GM19438 (cell line): ENCODE measurements around the gene RAVER1.
"Not testable (repeated sequence)": the region's sequence is repeated elsewhere in the genome, so short reads cannot be mapped to it uniquely, and the experiment has no call there.

Source experiments
- ATAC-seq: cut with Tn5 transposase; IDR thresholded peaks from one replicate; pipeline ENCODE4 v1.9.1; 2021; ENCODE audit warnings: low read depth; ENCODE audit not compliant: unreplicated experiment

Gene RAVER1

GRCh38 chr19:10332965-10333757, at the start of gene RAVER1:
Gene RAVER1, minus strand, starts transcription at chr19:10333529. Its CDS starts 22 bp downstream, at chr19:10333507.
- peak; percentile 83 for ATAC-seq

DNA sequence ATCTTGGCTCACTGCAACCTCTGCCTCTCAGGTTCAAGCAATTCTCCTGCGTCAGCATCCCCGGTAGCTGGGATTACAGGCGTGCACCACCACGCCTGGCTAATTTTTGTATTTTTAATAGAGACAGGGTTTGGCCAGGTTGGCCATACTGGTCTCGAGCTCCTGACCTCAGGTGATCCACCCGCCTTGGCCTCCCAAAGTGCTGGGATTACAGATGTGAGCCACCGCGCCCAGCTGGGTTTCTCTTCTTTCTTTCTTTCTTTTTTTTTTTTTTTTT, 49.8 kb upstream of the RAVER1 start:
- not testable (repeated sequence) for ATAC-seq

- peak; percentile 93 for ATAC-seq
Observed at GRCh38 chr19:10380313-10381102, 47.2 kb upstream of the RAVER1 start, which contains the start of gene TYK2. Gene TYK2, minus strand, starts transcription at chr19:10380572. Its CDS starts 2,166 bp downstream, at chr19:10378406.

DNA sequence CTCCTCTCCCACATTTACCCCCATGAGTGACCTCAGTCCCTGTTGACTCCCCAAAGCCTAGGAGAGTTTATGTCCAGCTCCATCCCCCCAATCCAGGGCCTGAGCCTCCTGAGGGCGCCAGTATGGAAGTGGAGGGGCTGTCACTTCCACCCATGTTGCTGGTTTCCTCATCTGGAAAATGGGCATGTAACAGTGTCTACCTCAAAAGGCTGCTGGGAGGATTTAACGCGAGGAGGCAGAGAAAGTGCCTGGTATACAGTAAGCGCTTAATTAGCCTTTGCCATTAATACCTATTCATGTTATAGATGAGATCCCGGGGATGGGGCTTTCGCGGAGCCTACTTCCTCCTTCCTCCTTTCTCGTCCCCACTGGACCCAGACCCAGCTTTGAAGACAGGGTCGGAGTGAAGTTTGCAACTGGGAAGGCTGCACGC, 46.6 kb upstream of the RAVER1 start:
- peak; percentile 1 for ATAC-seq

GRCh38 chr19:10378124-10378523, 44.8 kb upstream of the RAVER1 start:
- no peak for ATAC-seq

GRCh38 chr19:10377140-10377640, 43.9 kb upstream of the RAVER1 start:
- not testable (repeated sequence) for ATAC-seq

DNA sequence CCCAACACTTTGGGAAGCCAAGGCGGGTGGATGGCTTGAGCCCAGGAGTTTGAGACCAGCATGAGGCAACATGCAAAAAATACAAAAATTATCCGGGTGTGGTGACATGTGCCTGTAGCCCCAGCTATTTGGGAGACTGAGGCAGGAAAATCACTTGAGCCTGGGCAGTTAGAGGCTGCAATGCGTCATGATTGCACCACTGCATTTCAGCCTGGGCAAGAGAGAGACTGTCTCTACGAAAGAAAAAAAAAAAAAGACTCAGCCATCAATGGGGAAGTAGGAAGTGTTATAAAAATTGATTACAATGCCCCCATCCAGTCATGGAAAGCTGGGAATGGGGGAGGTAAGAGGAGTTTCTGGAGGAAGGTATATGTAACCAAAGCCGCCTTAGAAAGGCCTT, 41.6 kb upstream of the RAVER1 start:
- ATAC-seq: no peak

GRCh38 chr19:10372690-10373089, 39.4 kb upstream of the RAVER1 start:
- no peak for ATAC-seq

DNA sequence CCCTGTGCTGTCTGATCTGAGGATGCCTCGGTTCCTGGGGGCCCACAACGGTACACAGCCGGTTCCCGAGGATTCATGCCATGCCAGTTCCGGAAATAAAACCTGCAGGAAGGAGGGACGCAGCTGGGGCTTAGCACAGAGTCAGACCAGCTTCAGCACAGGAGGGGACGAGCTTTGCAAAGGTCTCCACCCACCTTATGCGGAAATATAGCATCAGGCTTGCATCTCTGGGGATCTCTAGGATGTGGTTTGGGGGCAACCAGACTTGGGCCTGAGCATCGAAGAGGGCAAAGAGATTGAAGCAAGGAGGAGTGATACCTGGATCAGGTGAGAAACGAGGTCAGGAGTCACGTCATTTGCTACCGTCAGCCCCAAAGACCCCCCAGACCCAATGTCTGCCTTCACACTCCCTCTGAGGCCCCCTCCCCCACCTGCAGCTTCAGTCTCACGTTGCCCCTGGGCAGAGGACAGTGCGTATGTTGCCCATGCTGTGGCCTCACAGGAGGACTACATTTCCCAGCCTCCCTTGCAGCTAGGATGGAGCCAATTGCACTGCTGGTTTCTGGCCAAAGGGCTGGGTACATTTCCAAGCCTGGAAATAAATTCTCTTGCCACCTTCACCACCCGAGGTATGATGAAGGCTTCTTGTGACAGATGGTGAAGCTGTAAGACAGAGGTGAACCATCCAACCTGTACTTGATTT, 34.9 kb upstream of the RAVER1 start:
- ATAC-seq: no peak

- ATAC-seq: not testable (repeated sequence)
Observed at GRCh38 chr19:10366950-10367512, 33.7 kb upstream of the RAVER1 start.

GRCh38 chr19:10365518-10365917, 32.2 kb upstream of the RAVER1 start:
- no peak for ATAC-seq

- ATAC-seq: no peak
Observed at GRCh38 chr19:10364644-10365043, 31.3 kb upstream of the RAVER1 start.

- no peak for ATAC-seq
Observed at GRCh38 chr19:10363789-10364281, 30.5 kb upstream of the RAVER1 start.

DNA sequence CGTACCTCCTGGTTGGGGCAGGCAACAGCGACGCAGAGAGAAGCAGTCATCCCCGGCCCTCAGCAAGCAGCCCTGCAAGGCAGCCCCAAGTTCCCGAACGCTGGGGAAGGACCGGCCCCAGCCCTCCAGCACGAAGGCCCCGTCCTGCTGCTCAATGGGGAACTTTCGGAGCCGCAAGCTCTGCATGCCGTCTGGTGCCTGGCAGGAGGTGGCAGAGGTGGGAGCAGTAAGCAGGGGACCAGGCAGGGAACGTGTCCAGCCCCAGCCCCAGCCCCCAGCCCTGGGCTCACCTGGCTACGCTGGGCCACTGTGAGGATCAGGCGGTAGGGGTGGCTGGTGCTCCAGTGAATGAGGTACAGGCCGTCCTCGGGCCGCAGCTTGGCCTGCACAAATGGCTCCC, 28.9 kb upstream of the RAVER1 start:
- no peak for ATAC-seq

GRCh38 chr19:10361569-10362011, 28.3 kb upstream of the RAVER1 start:
- ATAC-seq: no peak

DNA sequence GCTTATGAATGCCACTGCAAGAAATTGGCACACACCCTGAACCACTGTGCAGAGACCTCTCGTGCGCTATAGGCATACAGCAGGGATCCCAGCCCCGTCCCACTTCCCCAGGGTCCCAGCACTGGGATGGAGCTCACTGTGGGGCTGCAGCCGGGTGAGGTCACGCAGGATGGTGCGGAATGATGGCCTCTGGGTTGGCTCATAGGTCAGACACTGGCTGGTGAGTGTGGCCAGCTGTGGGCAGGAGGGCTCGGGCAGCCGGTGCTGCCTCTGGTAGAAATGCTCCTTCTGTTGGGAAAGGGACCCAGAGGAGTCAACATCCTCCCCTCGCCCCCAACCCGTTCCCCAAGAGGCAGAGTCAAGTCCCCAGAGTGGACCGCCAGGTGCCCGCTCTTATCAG, 23.1 kb upstream of the RAVER1 start:
- no peak for ATAC-seq

DNA sequence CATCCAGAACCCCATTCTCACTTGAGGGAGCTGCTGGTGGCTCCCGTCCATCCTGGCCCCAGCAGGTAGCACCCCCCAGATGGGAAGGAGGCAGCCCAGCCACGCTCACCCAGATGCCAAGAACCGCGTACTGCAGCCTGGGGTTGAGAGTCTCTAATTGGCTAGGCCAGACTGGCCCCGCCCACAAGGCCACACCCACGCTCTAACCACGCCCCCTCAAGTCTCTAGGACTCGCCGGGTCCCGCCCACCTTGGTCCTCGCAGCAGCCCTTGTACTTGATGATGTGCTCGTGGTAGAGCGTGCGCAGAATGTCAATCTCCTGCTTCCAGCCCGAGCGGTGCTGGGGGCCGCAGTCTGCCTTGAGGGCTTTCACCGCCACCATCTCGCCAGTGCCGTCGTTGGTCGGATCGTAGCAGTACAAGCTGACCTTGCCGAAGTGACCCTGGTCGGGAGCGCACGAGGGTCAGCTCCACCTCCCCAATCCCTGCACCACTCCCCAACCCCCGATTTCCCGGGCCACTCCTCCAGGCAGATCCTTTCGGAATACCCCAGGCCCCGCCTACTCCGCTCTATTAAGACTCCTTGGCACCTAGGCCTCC, 20.6 kb upstream of the RAVER1 start:
- ATAC-seq: no peak

- no peak for ATAC-seq
Observed at GRCh38 chr19:10352764-10353671, 19.7 kb upstream of the RAVER1 start.

GRCh38 chr19:10346509-10346908, 13.2 kb upstream of the RAVER1 start:
- no peak for ATAC-seq
